Breast epithelium (tissue), 4 donors: Measurements from ENCODE around the gene HSPA4. TPM values are rescaled to one million over a fixed set of nuclear protein-coding genes. Genes with fewer than 3 reads are reported as not detected.

Source experiments
- DNase-seq, 2 donors: peaks; one replicate each; pipeline ENCODE4 v3.0.0-alpha.2; 2019; ENCODE audit warnings: low spot score in 2 of 2
- H3K27ac ChIP-seq, 2 donors: fragments of 200-600 bp; sonication (generic) in 1 of 2; one replicate each; pipeline ENCODE4 v1.5.1; 2016 to 2019; ENCODE audit warnings: mild to moderate bottlenecking in 1 of 2
- H3K27me3 ChIP-seq, 2 donors: fragments of 200-600 bp; sonication (generic) in 1 of 2; one replicate each; pipeline versions ENCODE4 v1.5.1 to v1.6.0; 2017 to 2019; ENCODE audit warnings: control low read depth in 1 of 2, mild to moderate bottlenecking in 1 of 2
- H3K36me3 ChIP-seq: fragments of 200-600 bp; one replicate; pipeline ENCODE4 v1.5.1; 2019
- H3K4me1 ChIP-seq, 2 donors: fragments of 200-600 bp; sonication (generic); one replicate each; pipeline ENCODE4 v1.5.1; 2016 to 2019; ENCODE audit warnings: control low read depth in 1 of 2
- H3K4me3 ChIP-seq, 3 donors: fragments of 200-600 bp; sonication (generic); 1 replicate in 2 of 3; 2 replicates in 1 of 3; pipeline ENCODE4 v1.5.1; 2016 to 2019; ENCODE audit warnings: mild to moderate bottlenecking in 3 of 3, moderate library complexity in 2 of 3
- H3K9me3 ChIP-seq, 2 donors: fragments of 200-600 bp; sonication (generic) in 1 of 2; one replicate each; pipeline ENCODE4 v1.5.1; 2016 to 2019; ENCODE audit warnings: control low read depth in 1 of 2
- POLR2A ChIP-seq: fragments of 450-650 bp; IDR thresholded peaks from one replicate; pipeline ENCODE4 v1.6.1; 2016; ENCODE audit warnings: antibody characterized with exemption, mild to moderate bottlenecking, moderate library complexity
- POLR2AphosphoS5 ChIP-seq, 3 donors: sonication (generic); formaldehyde crosslinking; IDR thresholded peaks; one replicate each; pipeline ENCODE4 v1.6.1; 2017; ENCODE audit warnings: antibody characterized with exemption in 3 of 3
- intact Hi-C: fragments of 100-400 bp; cut with DNase I; formaldehyde crosslinking; loops from one replicate; pipeline ENCODE4 v1.15.1; 2023; ENCODE audit warnings: low total_unique reads
- total RNA-seq, 3 donors: library from RNA; depleted of rRNA; stranded (reverse); fragments of >200 nt; gene quantifications; one replicate each; pipeline ENCODE4 v1.1.0, GENCODE V29; 2016
- TF ChIP-seq, protein P1 (sequence below), 3 donors: fragments of 450-650 bp; IDR thresholded peaks; one replicate each; pipeline ENCODE4 v1.5.1; 2016 to 2017; ENCODE audit warnings: antibody characterized with exemption in 3 of 3, mild to moderate bottlenecking in 3 of 3, moderate library complexity in 3 of 3

Gene HSPA4
- total RNA-seq, 3 donors from 2014 or later: 45.6 to 67.2 (median 55.4) TPM

DNA sequence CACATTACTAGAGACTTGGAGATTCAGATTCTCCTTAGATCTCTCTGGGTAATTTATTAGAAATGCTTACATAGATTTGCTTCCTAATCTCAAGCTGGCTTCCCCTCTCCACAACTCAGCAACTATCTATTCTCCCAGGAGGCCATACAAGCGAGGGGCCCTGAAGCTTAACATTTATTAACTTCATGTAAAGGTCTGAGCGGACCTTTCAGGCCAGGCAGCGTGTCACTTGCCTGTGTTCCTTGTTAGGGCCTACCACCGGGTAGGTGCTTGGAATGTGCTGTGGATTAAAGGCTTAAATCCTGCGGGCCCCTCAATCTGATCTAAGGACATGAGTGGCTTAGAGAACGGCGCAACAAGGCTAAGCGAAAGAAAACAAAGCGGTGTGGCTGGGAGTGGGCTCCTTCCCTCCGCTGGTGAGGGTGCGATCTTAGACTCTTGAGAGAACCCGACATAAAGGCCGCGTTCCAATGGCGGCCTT lies 712 bp upstream of the HSPA4 start:
- no peaks in the 10 kb centered on the region for H3K9me3 ChIP-seq
- H3K4me3 ChIP-seq: peak overlapping the region; percentile 97 to 98 (median 98)
- H3K27me3 ChIP-seq: no peaks in the 10 kb centered on the region
- no peak for TF ChIP-seq POLR2A
- no peak for TF ChIP-seq POLR2AphosphoS5 (IDR thresholded peaks at IDR 0.05)
- TF ChIP-seq, protein P1, sequence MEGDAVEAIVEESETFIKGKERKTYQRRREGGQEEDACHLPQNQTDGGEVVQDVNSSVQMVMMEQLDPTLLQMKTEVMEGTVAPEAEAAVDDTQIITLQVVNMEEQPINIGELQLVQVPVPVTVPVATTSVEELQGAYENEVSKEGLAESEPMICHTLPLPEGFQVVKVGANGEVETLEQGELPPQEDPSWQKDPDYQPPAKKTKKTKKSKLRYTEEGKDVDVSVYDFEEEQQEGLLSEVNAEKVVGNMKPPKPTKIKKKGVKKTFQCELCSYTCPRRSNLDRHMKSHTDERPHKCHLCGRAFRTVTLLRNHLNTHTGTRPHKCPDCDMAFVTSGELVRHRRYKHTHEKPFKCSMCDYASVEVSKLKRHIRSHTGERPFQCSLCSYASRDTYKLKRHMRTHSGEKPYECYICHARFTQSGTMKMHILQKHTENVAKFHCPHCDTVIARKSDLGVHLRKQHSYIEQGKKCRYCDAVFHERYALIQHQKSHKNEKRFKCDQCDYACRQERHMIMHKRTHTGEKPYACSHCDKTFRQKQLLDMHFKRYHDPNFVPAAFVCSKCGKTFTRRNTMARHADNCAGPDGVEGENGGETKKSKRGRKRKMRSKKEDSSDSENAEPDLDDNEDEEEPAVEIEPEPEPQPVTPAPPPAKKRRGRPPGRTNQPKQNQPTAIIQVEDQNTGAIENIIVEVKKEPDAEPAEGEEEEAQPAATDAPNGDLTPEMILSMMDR (IDR thresholded peaks at IDR 0.05): no peak
- peak overlapping the region; percentile 98 to 99 for H3K27ac ChIP-seq
- intact Hi-C loops: no loop called here
- DNase-seq: peak in 1 of 2 donors; percentile 24
- H3K36me3 ChIP-seq: no peaks in the 10 kb centered on the region
- H3K4me1 ChIP-seq: peaks cover 0 to 10% of the 10 kb centered on the region in 2 donors

DNA sequence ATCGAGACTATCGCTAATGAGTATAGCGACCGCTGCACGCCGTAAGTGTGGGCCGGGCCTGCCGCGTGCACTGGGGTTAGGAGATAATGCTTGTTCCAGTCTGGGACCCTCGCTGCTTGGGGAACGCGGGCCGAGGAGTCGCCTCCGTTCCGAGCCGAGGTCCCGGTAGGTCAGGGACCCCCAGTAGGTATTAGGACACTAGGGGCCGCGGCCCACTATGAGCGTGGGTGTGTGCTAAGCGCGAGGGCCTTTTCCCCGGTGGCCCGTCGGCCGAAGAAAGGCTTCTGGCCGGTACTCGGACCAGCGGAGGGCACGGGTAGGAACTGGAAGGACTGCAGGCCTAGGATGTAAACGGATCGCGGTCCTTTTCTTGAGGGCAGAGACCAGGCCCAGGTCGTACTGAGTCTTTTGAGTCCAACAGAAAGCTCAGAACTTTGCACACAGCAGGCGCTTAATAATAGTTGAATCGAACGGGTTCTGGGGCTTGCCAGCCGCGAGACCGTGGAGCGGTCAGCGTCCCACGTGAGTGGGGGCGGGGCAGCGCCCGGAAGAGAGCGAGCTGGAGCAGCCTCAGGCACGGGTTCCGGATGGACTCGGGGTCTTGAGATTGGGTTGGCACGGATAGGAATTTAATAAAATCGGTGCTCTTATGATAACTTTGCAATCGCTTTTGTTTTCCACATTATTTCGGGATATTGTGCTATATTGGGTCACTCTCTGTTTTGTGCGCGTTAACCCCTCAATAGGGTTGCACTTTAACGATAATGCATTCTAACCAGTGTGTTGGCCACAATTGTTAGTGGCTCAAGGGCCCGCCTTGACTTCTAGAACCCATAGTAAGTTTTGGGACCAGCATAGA lies 733 bp downstream of the HSPA4 start:
- Histone ChIP-seq H3K4me1 (peaks cover 0 to 10% of the 10 kb centered on the region in 2 donors), H3K27ac (peak overlapping the region; percentile 98 to 99), H3K27me3 (no peaks in the 10 kb centered on the region), H3K4me3 (peak overlapping the region; percentile 97 to 98 (median 98)), H3K9me3 (no peaks in the 10 kb centered on the region), H3K36me3 (no peaks in the 10 kb centered on the region)
- intact Hi-C loops: no loop called here
- TF ChIP-seq POLR2AphosphoS5 (IDR thresholded peaks at IDR 0.05): no peak
- TF ChIP-seq, protein P1 (IDR thresholded peaks at IDR 0.05): no peak
- TF ChIP-seq POLR2A: no peak
- peak; percentile 35 to 56 for DNase-seq

DNA sequence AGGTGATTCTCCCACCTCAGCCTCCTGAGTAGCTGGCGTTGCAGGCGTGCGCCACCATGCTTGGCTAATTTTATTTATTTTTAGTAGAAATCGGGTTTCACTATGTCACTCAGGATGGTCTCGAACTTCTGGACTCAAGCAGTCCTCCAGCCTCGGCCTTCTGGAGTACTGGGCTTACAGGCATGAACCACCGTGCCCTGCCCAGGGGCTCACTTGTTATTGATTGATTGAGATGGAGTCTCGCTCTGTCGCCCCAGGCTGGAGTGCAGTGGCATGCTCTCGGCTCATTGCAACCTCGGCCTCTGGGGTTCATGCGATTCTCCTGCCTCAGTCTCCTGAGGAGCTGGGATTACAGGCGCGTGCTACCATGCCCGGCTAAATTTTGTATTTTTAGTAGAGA lies 1.6 kb downstream of the HSPA4 start:
- intact Hi-C loops: no loop called here

DNA sequence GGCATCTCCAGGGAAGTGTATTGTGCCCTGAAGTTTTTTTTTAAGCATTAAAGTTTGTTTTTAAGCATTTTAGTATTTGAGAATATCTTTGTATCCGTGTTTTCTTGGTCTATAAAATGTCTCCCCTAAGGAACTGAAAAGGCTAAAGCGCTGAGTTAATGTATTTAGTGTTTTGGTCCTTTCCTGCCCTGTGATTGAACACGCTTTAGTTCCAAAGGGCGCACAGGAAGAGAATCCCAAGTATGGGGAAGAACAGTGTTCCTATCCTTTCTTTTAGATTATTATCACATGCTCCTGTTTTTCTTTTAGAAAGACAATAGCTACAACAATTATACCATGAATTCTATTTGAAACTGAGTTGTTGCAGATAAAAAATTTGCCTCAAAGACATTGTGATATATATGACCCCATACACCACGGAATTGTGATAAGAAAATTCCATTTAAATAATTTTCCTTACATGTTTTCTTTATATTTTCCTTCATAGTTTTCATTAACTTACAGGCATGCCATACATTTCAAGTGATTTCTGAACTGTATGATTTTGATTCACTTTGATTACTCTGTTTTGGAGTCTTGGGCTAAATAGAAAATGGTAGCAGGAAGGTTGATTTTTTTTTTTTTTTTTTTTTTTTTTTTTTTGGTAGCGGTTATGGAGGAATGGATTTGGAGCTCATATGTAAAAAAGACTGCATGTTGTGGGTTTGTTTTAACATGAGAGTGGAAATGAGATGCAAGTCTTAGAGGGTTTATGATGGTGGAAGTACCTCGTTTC lies 3.1 kb downstream of the HSPA4 start:
- intact Hi-C loops: no loop called here
- DNase-seq: no peak
- Histone ChIP-seq H3K9me3 (no peaks in the 10 kb centered on the region), H3K27me3 (no peaks in the 10 kb centered on the region), H3K4me1 (peaks cover 0 to 10% of the 10 kb centered on the region in 2 donors), H3K27ac (no peak overlapping the region), H3K4me3 (no peak overlapping the region), H3K36me3 (no peaks in the 10 kb centered on the region)
- TF ChIP-seq, protein P1 (IDR thresholded peaks at IDR 0.05): no peak

More for the DNA sequence above, 1.6 kb downstream of the HSPA4 start:
- H3K27ac ChIP-seq: peak overlapping the region in 1 of 2 donors; percentile 99
- no peak for DNase-seq
- no peaks in the 10 kb centered on the region for H3K27me3 ChIP-seq
- H3K4me3 ChIP-seq: peak overlapping the region in 2 of 3 donors; percentile 97 to 98
- peaks cover 0 to 10% of the 10 kb centered on the region in 2 donors for H3K4me1 ChIP-seq
- TF ChIP-seq POLR2AphosphoS5 (IDR thresholded peaks at IDR 0.05) (no peak), POLR2A (no peak)
- no peaks in the 10 kb centered on the region for H3K9me3 ChIP-seq
- no peaks in the 10 kb centered on the region for H3K36me3 ChIP-seq

DNA sequence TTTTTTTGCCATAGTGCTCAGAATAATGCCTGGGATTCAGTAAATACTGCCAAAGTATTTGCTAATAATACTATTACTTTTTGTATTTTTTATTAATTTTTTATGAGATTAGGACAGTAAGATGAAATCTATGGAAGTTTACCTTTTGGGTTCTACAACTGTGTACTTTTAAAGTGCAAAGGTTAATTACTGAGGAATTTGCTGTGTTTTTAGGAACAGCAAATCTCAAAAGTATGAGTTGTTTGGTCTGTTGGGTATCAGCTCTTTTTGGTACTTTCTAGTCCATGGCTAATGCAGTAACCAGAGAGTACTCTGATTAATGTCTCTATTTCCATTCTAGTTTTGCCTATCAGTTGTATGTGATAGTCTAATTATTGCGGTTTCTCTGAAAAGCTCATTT lies 5.1 kb downstream of the HSPA4 start:
- Histone ChIP-seq H3K27me3 (no peaks in the 10 kb centered on the region), H3K9me3 (no peaks in the 10 kb centered on the region), H3K36me3 (no peaks in the 10 kb centered on the region), H3K27ac (no peak overlapping the region), H3K4me1 (peaks cover 0 to 6% of the 10 kb centered on the region in 2 donors), H3K4me3 (no peak overlapping the region)
- no peak for DNase-seq
- intact Hi-C loops: no loop called here
- TF ChIP-seq POLR2AphosphoS5 (IDR thresholded peaks at IDR 0.05) (no peak), POLR2A (no peak)
- TF ChIP-seq, protein P1 (IDR thresholded peaks at IDR 0.05): no peak
